HG02870 (cell line): ENCODE results near the gene CLIC1.

ENCODE experiments used
- ATAC-seq: cut with Tn5 transposase; IDR thresholded peaks from one replicate; pipeline ENCODE4 v1.9.1; 2021; ENCODE audit warnings: mild to moderate bottlenecking, moderate library complexity; ENCODE audit not compliant: unreplicated experiment

Gene CLIC1

DNA sequence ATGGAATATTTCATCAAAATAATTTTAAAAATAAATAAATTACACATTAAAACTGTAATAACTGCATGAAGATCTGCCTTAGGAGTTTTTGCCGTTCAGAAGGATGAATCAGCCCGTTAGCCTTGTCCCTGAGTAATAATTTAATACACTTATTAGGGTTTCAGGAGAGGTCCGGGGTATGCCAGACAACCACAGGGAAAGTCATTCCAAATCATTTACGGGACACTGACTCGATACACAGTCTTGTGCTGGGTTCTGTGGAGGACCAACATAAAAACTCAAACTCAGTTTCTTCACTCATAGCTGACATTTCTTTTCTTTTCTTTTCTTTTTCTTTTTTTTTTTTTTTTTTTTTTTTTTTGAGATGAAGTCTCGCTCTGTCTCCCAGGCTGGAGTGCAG, 30.4 kb downstream of the CLIC1 start:
- no peak for ATAC-seq

- ATAC-seq, result peak; percentile 81
Observed at GRCh38 chr6:31702819-31703716, 33.3 kb downstream of the CLIC1 start, which contains the start of gene ABHD16A. ABHD16A (minus strand) TSS chr6:31703324; CDS start chr6:31703281, 43 bp downstream.

DNA sequence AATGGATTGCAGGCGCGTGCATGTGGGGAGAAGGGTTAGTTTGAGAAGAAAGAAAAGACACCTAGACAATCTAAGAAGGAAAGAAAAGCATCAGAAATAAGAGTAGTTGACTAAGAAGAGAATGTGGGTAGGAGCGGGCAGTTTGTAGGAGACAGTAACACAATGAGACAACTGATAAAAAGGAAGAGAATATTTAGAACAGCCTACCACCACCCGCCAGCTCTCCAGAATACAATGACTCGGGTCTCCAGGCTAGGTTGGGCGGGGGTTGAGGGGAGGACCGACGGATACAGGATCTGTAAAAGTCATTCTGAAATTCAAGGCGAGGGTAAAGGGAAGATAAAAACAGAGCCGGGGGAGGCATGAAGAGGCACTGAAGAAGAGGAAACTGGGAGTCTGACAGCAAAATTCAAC, 33.9 kb downstream of the CLIC1 start:
- ATAC-seq, result no peak

DNA sequence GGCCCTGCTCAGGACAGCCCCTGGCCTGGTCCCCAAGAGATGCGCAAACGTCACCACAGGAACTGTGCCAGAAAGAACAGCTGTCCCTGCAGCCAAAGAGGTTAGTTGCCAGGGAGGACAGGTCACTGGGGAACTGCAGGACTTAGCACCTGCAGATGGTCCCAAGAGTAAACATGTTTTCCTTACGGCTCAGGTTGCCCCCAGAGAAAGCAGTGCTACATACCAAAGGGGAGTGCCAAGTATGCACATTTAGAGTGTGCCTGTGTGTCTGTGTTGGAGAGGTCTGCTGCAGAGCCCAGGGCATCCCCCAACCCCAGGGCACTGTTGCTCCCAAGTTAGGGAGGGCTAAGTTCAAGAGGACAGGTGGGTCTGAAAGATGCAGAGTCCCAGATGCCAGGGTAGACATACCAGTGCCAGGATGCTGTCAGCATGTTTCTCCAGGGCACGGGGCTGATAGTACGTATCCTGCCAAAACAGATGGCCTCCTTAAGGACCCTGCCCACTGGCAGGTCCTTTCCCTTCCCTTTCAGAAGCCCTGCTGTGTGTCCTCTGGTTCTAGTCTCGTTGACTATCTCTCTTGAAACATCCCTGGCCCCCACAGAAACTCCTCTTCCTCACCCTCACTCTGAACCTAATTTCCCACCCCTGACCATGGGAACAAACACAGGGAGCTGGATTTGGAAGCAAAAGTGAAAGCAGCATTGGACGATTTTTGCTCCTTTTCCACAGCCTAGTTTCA, 34.5 kb downstream of the CLIC1 start:
- ATAC-seq, result no peak

GRCh38 chr6:31700740-31701401, 35.5 kb downstream of the CLIC1 start:
- no peak for ATAC-seq

- ATAC-seq, result no peak
Observed at GRCh38 chr6:31697555-31697954, 38.8 kb downstream of the CLIC1 start.

DNA sequence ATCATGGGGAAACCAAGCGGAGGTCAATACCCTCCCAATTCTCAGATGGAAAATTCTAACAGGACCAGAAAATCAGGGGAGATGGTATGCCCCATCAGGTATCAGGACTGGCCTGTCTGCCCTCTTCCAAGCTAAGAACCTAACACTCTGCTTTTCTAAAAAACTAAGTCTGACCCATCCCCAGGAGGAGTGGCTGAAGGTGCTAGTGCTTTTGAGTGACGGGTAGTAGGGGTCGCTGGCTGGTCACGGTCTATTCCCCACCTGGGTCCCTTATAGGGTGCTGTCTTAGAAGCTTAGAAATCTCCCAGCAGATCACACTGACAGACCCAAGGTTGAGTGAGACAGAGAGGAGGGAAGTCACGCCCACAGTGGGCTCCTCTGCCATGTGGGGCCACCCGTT, 42.8 kb downstream of the CLIC1 start:
- ATAC-seq, result no peak

DNA sequence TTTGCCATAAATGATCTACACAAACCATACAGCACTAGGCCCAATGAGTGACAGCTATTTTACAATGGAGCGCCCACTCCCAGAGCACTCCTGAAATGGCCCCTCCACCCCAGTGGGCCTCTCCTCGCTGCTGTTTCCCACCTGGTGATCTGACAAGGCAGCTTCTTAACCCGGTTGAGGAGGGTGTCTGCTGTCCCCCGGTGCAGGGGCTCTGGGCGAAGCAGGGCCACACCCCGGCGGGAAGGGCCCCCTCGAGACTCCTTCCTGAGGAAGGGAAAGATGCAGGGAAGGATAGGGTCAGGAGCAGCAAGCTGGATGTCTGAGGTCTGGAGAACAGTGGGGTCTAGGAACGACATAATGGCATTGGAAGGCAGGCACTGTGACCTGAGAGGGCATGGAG, 43.4 kb downstream of the CLIC1 start:
- no peak for ATAC-seq

- ATAC-seq, result no peak
Observed at GRCh38 chr6:31692353-31692752, 44.0 kb downstream of the CLIC1 start.

GRCh38 chr6:31691564-31692108, 44.7 kb downstream of the CLIC1 start:
- no peak for ATAC-seq

DNA sequence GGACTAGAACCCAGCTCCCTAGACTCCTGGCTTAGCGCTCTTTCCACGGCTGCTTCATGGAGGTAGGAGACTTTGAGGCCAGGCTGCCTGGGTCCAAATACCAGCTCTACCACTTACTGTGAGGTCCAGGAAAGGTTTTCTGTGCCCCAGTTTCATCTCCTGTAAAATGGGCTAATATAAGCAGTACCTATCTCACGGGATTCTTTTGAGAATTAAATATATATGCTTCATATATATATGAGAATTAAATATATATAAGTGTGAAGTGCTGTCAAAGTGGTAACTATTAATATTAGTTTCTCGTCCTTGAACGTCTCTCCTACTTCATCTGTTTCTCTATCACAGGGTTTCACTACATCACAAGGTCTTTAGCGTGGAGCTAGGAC, 45.3 kb downstream of the CLIC1 start:
- no peak for ATAC-seq

- ATAC-seq, result no peak
Observed at GRCh38 chr6:31690231-31691077, 45.9 kb downstream of the CLIC1 start.

DNA sequence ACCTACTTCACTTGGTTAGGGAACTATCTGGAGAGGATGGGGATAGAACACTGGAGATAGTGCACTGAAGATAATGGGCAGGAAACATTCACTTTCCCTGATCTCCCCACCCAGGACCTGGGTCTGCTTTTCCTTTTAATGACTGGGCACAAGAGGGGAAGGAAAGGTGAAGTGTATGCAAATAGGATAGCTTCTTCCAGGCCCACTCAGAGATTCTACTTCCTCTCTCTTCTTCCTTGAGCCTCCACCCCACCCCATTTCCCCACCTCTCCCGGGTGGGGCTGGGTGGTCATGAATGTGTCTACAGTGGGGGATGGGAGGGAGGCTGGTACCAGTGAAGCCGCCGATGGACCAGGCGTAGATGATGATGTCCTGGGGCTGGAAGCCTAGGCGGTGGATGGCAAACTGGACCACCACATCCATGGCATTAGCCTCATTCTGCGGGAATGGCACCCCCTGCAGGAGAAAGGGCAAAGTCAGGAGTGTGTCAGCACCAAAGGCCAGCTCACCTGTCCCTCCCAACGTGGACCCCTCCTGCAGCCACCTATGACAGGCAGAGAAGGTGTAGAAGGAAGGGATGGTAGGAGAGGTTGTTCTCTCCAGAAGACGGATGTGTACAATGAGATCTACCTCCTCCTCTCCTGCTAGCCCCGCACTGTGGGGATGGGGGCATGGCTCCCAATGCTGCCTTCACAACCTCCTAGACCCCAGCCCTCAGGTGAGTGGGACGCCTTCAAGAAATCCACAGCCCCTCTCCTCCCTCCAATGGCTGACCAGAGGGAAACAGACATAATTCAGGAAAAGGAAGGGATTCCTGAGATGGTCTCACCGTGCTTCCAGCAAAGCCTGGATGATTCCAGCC, 46.9 kb downstream of the CLIC1 start:
- no peak for ATAC-seq

GRCh38 chr6:31687860-31688693, 48.3 kb downstream of the CLIC1 start:
- ATAC-seq, result no peak

- no peak for ATAC-seq
Observed at GRCh38 chr6:31687321-31687720, 49.0 kb downstream of the CLIC1 start.

GRCh38 chr6:31686483-31686882, 49.8 kb downstream of the CLIC1 start:
- ATAC-seq, result no peak

- ATAC-seq, result no peak
Observed at GRCh38 chr6:31683591-31683990, 52.7 kb downstream of the CLIC1 start.

GRCh38 chr6:31681135-31681671, 55.1 kb downstream of the CLIC1 start:
- no peak for ATAC-seq
